Measurements from ENCODE around the gene CYP4V2. TPM values are rescaled to one million over a fixed set of nuclear protein-coding genes. Genes with fewer than 3 reads are reported as not detected.

CYP4V2 gene
- total and polyA plus RNA-seq, 8 donors: 25.6 to 39.7 (median 34.1) TPM

GRCh38 chr4:186201535-186202230, 10.3 kb downstream of the CYP4V2 start:
- TF ChIP-seq CTCF (IDR thresholded peaks at IDR 0.05): peak; percentile 16 to 68 (median 56)
- intact Hi-C loops (cut with DNase I): no loop called here
- Histone ChIP-seq H3K4me1 (no peaks in the 10 kb centered on the region), H3K27me3 (no peaks in the 10 kb centered on the region), H3K4me3 (no peak overlapping the region), H3K36me3 (peaks cover 0 to 7% (median 4%) of the 10 kb centered on the region in 3 donors), H3K27ac (no peak overlapping the region), H3K9me3 (no peaks in the 10 kb centered on the region)
- FAIRE-seq (peak; percentile 29), ATAC-seq (peak; percentile 91 to 99 (median 94)), DNase-seq (peak; percentile 38 to 74 (median 63))
- 22 to 29% methylated on average over 9 of the region's 9 CpGs for WGBS, 2 donors

DNA sequence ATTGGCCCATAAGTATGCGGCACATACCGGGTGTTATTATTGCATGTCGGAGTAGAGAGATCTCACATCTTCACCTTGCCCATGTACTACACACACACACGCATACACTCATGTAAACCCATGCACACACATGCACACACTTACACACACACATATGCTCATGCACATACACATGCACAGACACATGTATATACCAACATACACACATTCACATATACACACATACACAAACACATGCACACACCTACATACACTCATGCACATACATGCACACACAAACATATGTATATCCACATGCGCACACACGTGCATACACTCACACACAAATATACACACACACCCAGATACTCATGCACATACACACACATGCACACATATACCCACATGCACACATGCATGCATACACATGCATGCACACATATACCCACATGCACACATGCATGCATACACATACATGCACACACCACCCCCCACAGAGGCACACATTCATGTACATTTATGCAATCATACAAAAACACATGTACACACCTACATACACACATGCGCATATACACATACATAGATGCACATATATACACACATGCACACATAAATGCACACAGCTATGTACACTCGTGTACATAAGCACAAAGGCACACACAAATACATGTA, 11.2 kb downstream of the CYP4V2 start:
- DNase-seq (no peak), FAIRE-seq (no peak), ATAC-seq (no peak)
- intact Hi-C loops (cut with DNase I): no loop called here
- H3K4me1 ChIP-seq: no peaks in the 10 kb centered on the region
- H3K4me3 ChIP-seq: no peak overlapping the region
- H3K27me3 ChIP-seq: no peaks in the 10 kb centered on the region
- no peak overlapping the region for H3K27ac ChIP-seq
- no peaks in the 10 kb centered on the region for H3K9me3 ChIP-seq
- WGBS, 2 donors: 82 to 94% methylated on average over 8 of the region's 8 CpGs
- TF ChIP-seq CTCF (IDR thresholded peaks at IDR 0.05): no peak
- peaks cover 0 to 7% (median 4%) of the 10 kb centered on the region in 3 donors for H3K36me3 ChIP-seq

GRCh38 chr4:186203406-186203805, 12.0 kb downstream of the CYP4V2 start:
- H3K4me1 ChIP-seq: no peaks in the 10 kb centered on the region
- H3K27ac ChIP-seq: peak overlapping the region in 1 of 4 donors; percentile 60
- FAIRE-seq: no peak
- TF ChIP-seq CTCF (IDR thresholded peaks at IDR 0.05): no peak
- ATAC-seq: peak in 2 of 4 donors; percentile 12 to 20
- WGBS, 2 donors: 68 to 70% methylated on average over 12 of the region's 12 CpGs
- H3K27me3 ChIP-seq: no peaks in the 10 kb centered on the region
- H3K36me3 ChIP-seq: peaks cover 0 to 7% (median 4%) of the 10 kb centered on the region in 3 donors
- H3K4me3 ChIP-seq: no peak overlapping the region
- no peaks in the 10 kb centered on the region for H3K9me3 ChIP-seq
- peak in 1 of 6 donors; percentile 30 for DNase-seq
- intact Hi-C loops (cut with DNase I): no loop called here

DNA sequence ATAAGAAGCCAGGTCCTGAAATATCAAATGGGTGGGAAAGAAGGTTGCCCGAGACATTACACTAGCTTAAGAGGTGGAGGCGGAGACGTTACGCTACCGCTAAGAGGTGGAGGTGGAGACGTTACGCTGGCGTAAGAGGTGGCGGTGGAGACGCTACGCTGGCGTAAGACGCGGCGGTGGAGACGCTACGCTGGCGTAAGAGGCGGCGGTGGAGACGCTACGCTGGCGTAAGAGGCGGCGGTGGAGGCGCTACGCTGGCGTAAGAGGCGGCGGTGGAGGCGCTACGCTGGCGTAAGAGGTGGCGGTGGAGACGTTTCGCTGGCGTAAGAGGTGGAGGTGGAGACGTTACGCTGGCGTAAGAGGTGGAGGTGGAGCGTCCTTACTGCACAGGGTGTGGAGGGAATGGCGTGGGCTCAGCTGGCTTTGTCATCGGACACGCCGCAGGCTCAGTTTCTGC, 12.8 kb downstream of the CYP4V2 start:
- ATAC-seq (peak in 2 of 4 donors; percentile 51 to 67), FAIRE-seq (no peak), DNase-seq (no peak)
- TF ChIP-seq CTCF (IDR thresholded peaks at IDR 0.05): no peak
- intact Hi-C loops (cut with DNase I): no loop called here
- 57 to 58% methylated on average over 45 of the region's 45 CpGs for WGBS, 2 donors
- peaks cover 0 to 12% (median 4%) of the 10 kb centered on the region in 3 donors for H3K36me3 ChIP-seq
- peak overlapping the region in 1 of 4 donors; percentile 60 for H3K27ac ChIP-seq
- H3K9me3 ChIP-seq: no peaks in the 10 kb centered on the region
- H3K27me3 ChIP-seq: no peaks in the 10 kb centered on the region
- peak overlapping the region in 1 of 4 donors; percentile 10 for H3K4me3 ChIP-seq
- H3K4me1 ChIP-seq: no peaks in the 10 kb centered on the region
